Fibroblast of lung (primary cell): ENCODE data around the gene SIPA1L3. TPM values are rescaled to one million over a fixed set of nuclear protein-coding genes. Genes with fewer than 3 reads are reported as not detected.

ENCODE experiments used
- DNase-seq, 2 donors: peaks; one replicate each; pipeline versions ENCODE4 v3.0.0 to v3.0.0-alpha.2; 2010; ENCODE audit warnings: low read depth in 2 of 2
- H2AFZ ChIP-seq: 2 replicates; pipeline ENCODE4 v1.5.1; 2012; ENCODE audit warnings: low read length, control low read depth, inconsistent platforms
- H3K27ac ChIP-seq: 2 replicates; pipeline ENCODE4 v1.5.1; 2011; ENCODE audit warnings: low read length, control low read depth; ENCODE audit not compliant: insufficient read depth
- H3K27me3 ChIP-seq: 2 replicates; pipeline ENCODE4 v1.5.1; 2011; ENCODE audit warnings: mild to moderate bottlenecking, low read length; ENCODE audit not compliant: control insufficient read depth, insufficient read depth
- H3K36me3 ChIP-seq: 2 replicates; pipeline ENCODE4 v1.5.1; 2011; ENCODE audit warnings: low read length; ENCODE audit not compliant: control insufficient read depth, insufficient read depth
- H3K4me1 ChIP-seq: 2 replicates; pipeline ENCODE4 v1.5.1; 2011; ENCODE audit warnings: low read length; ENCODE audit not compliant: control insufficient read depth, insufficient read depth; ENCODE audit errors: extremely low read depth
- H3K4me2 ChIP-seq: 2 replicates; pipeline ENCODE4 v1.5.1; 2011; ENCODE audit warnings: low read length, control low read depth; ENCODE audit not compliant: insufficient read depth; ENCODE audit errors: extremely low read depth
- H3K4me3 ChIP-seq, 4 experiments: fragments of 200-600 bp in 1 of 4; sonication (generic) in 1 of 4; replicated peaks in 1 of 4; 2 replicates each; pipeline ENCODE4 v1.5.1; 2011 to 2016; ENCODE audit warnings: low read length in 4 of 4, low read depth in 3 of 4, mild to moderate bottlenecking in 3 of 4, control low read depth in 2 of 4, inconsistent platforms in 1 of 4, mixed read lengths in 1 of 4; ENCODE audit not compliant: insufficient read depth in 1 of 4; ENCODE audit errors: control extremely low read depth in 1 of 4
- H3K79me2 ChIP-seq: 2 replicates; pipeline ENCODE4 v1.5.1; 2012; ENCODE audit warnings: mild to moderate bottlenecking, low read length, inconsistent platforms; ENCODE audit not compliant: control insufficient read depth, insufficient read depth
- H3K9ac ChIP-seq: 2 replicates; pipeline ENCODE4 v1.5.1; 2011; ENCODE audit warnings: mild to moderate bottlenecking, low read length, control low read depth; ENCODE audit not compliant: insufficient read depth
- H3K9me3 ChIP-seq: 2 replicates; pipeline ENCODE4 v1.5.1; 2012; ENCODE audit warnings: low read depth, low read length; ENCODE audit not compliant: control insufficient read depth, insufficient read depth
- H4K20me1 ChIP-seq: 2 replicates; pipeline ENCODE4 v1.5.1; 2011; ENCODE audit warnings: low read length; ENCODE audit not compliant: control insufficient read depth, insufficient read depth; ENCODE audit errors: extremely low read depth
- EZH2 ChIP-seq: IDR thresholded peaks from 2 replicates; pipeline ENCODE4 v1.5.1; 2012; ENCODE audit warnings: low read length, control low read depth, mild to moderate bottlenecking; ENCODE audit errors: missing control alignments
- polyA plus RNA-seq, 2 donors: library from polyadenylated mRNA; depleted of rRNA in 1 of 2; stranded (reverse) in 1 of 2; unstranded in 1 of 2; fragments of >200 nt; gene quantifications; 2 replicates each; pipeline ENCODE4 v1.2.1, GENCODE V29; 2011 to 2012; ENCODE audit warnings: missing spikeins in 1 of 2
- total RNA-seq: library from RNA; depleted of rRNA; stranded (reverse); fragments of >200 nt; gene quantifications from 2 replicates; pipeline ENCODE4 v1.2.1, GENCODE V29; 2014
- TF ChIP-seq, protein P1 (sequence below), 2 donors: IDR thresholded peaks in 1 of 2; conservative IDR thresholded peaks in 1 of 2; 1 replicate in 1 of 2; 2 replicates in 1 of 2; pipeline ENCODE4 v1.5.1; 2011 to 2012; ENCODE audit warnings: low read length in 2 of 2, control low read depth in 1 of 2, inconsistent platforms in 1 of 2, low read depth in 1 of 2, mild to moderate bottlenecking in 1 of 2

Gene SIPA1L3
- total and polyA plus RNA-seq, 2 donors (not counting 1 experiment from before 2014, with no cell fraction given) = 3.7 to 10.1 TPM

GRCh38 chr19:37874784-37875183, 32.2 kb upstream of the SIPA1L3 start:
- Histone ChIP-seq H4K20me1 (no peaks in the 10 kb centered on the region), H3K9me3 (no peaks in the 10 kb centered on the region), H3K36me3 (no peaks in the 10 kb centered on the region), H3K79me2 (no peaks in the 10 kb centered on the region), H3K4me2 (no peak overlapping the region), H3K27me3 (no peaks in the 10 kb centered on the region), H3K4me1 (no peaks in the 10 kb centered on the region), H3K27ac (no peak overlapping the region), H3K4me3 (no peak overlapping the region), H3K9ac (no peak overlapping the region), H2AFZ (no peak overlapping the region)
- TF ChIP-seq, protein P1, sequence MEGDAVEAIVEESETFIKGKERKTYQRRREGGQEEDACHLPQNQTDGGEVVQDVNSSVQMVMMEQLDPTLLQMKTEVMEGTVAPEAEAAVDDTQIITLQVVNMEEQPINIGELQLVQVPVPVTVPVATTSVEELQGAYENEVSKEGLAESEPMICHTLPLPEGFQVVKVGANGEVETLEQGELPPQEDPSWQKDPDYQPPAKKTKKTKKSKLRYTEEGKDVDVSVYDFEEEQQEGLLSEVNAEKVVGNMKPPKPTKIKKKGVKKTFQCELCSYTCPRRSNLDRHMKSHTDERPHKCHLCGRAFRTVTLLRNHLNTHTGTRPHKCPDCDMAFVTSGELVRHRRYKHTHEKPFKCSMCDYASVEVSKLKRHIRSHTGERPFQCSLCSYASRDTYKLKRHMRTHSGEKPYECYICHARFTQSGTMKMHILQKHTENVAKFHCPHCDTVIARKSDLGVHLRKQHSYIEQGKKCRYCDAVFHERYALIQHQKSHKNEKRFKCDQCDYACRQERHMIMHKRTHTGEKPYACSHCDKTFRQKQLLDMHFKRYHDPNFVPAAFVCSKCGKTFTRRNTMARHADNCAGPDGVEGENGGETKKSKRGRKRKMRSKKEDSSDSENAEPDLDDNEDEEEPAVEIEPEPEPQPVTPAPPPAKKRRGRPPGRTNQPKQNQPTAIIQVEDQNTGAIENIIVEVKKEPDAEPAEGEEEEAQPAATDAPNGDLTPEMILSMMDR (conservative IDR thresholded peaks at IDR 0.05 in 1 of 2, IDR thresholded peaks at IDR 0.05 in 1 of 2; ENCODE audit: low read depth in 1 of 2, low read length in 2 of 2) = no peak
- DNase-seq = peak; percentile 5 to 8

DNA sequence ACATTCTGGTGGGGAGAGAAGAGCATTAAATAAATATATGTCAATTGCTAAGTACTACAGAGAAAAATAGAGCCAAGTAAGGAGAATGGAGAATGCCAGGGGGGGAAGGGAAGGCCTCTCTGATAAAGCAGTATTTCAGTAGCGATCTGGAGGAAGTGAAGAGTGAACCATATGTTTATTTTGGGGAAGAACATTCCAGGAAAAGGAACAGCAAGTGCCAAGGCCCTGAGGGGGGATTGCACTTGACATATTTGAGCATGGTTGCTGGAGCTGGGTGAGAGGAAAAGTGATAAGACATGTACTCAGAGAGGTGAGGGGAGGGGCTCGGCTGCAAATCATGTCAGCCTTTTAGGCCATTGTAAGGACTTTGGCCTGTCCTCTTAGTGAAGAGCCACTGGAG, 31.0 kb upstream of the SIPA1L3 start:
- Histone ChIP-seq H3K36me3 (no peaks in the 10 kb centered on the region), H3K4me3 (no peak overlapping the region), H3K4me1 (no peaks in the 10 kb centered on the region), H3K9me3 (no peaks in the 10 kb centered on the region), H3K4me2 (no peak overlapping the region), H3K27me3 (no peaks in the 10 kb centered on the region), H2AFZ (no peak overlapping the region), H3K79me2 (no peaks in the 10 kb centered on the region), H4K20me1 (no peaks in the 10 kb centered on the region), H3K9ac (no peak overlapping the region), H3K27ac (no peak overlapping the region)
- TF ChIP-seq, protein P1 (conservative IDR thresholded peaks at IDR 0.05 in 1 of 2, IDR thresholded peaks at IDR 0.05 in 1 of 2; ENCODE audit: low read depth in 1 of 2, low read length in 2 of 2) = no peak
- TF ChIP-seq EZH2 = no peak
- DNase-seq = no peak

DNA sequence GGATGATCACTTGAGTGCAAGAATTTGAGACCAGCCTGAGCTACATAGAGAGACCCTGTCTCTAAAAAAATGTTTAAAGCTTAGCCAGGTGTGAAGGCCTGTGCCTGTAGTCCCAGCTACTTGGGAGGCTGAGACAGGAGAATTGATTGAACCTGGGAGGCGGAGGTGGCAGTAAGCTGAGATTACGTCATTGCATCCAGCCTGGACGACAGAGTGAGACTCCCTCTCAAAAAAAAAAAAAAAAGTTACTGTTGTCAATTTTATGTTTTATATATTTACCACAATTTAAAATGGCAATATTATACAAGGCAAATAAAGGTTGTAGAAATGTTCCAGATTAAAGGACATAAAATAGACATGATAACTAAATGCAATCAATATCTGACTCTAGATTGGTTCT, 29.9 kb upstream of the SIPA1L3 start:
- TF ChIP-seq, protein P1 (conservative IDR thresholded peaks at IDR 0.05 in 1 of 2, IDR thresholded peaks at IDR 0.05 in 1 of 2; ENCODE audit: low read depth in 1 of 2, low read length in 2 of 2) = no peak
- no peak for TF ChIP-seq EZH2
- Histone ChIP-seq H3K4me2 (no peak overlapping the region), H2AFZ (no peak overlapping the region), H3K9ac (no peak overlapping the region), H4K20me1 (no peaks in the 10 kb centered on the region), H3K79me2 (no peaks in the 10 kb centered on the region), H3K27ac (no peak overlapping the region), H3K4me3 (no peak overlapping the region), H3K27me3 (no peaks in the 10 kb centered on the region), H3K9me3 (no peaks in the 10 kb centered on the region), H3K4me1 (no peaks in the 10 kb centered on the region), H3K36me3 (no peaks in the 10 kb centered on the region)
- DNase-seq = no peak
